GM19351 (cell line): ENCODE measurements around the gene SLC13A1.

Experiments used
- ATAC-seq: cut with Tn5 transposase; IDR thresholded peaks from one replicate; pipeline ENCODE4 v1.9.1; 2021; ENCODE audit warnings: mild to moderate bottlenecking, moderate library complexity; ENCODE audit not compliant: unreplicated experiment

Gene SLC13A1

GRCh38 chr7:123198111-123198510, 1.7 kb downstream of the SLC13A1 start:
- no peak for ATAC-seq

- no peak for ATAC-seq
Measured at GRCh38 chr7:123193235-123193634, 6.5 kb downstream of the SLC13A1 start.

- ATAC-seq: no peak
Measured at GRCh38 chr7:123191132-123191531, 8.6 kb downstream of the SLC13A1 start.

GRCh38 chr7:123190109-123190831, 9.5 kb downstream of the SLC13A1 start:
- ATAC-seq: peak; percentile 88

- ATAC-seq: no peak
Measured at GRCh38 chr7:123185756-123186155, 14.0 kb downstream of the SLC13A1 start.

- no peak for ATAC-seq
Measured at GRCh38 chr7:123184271-123184670, 15.5 kb downstream of the SLC13A1 start.

- ATAC-seq: no peak
Measured at GRCh38 chr7:123183431-123183830, 16.3 kb downstream of the SLC13A1 start.

- ATAC-seq: no peak
Measured at GRCh38 chr7:123177442-123177841, 22.3 kb downstream of the SLC13A1 start.

GRCh38 chr7:123170333-123171246, 29.2 kb downstream of the SLC13A1 start:
- ATAC-seq: no peak

- ATAC-seq: no peak
Measured at GRCh38 chr7:123169065-123169464, 30.7 kb downstream of the SLC13A1 start.

GRCh38 chr7:123157606-123158005, 42.2 kb downstream of the SLC13A1 start:
- ATAC-seq: no peak

- no peak for ATAC-seq
Measured at GRCh38 chr7:123155571-123155970, 44.2 kb downstream of the SLC13A1 start.

GRCh38 chr7:123154231-123154860, 45.4 kb downstream of the SLC13A1 start:
- ATAC-seq: peak; percentile 98

GRCh38 chr7:123151443-123151842, 48.3 kb downstream of the SLC13A1 start:
- no peak for ATAC-seq

GRCh38 chr7:123148813-123149212, 51.0 kb downstream of the SLC13A1 start:
- no peak for ATAC-seq

GRCh38 chr7:123143252-123144006, 56.3 kb downstream of the SLC13A1 start:
- no peak for ATAC-seq

GRCh38 chr7:123140561-123140960, 59.2 kb downstream of the SLC13A1 start:
- ATAC-seq: no peak

- no peak for ATAC-seq
Measured at GRCh38 chr7:123135960-123136359, 63.8 kb downstream of the SLC13A1 start.

GRCh38 chr7:123133924-123134323, 65.8 kb downstream of the SLC13A1 start:
- ATAC-seq: no peak

GRCh38 chr7:123131961-123132360, 67.8 kb downstream of the SLC13A1 start:
- no peak for ATAC-seq

- ATAC-seq: no peak
Measured at GRCh38 chr7:123131556-123131955, 68.2 kb downstream of the SLC13A1 start.
